DMS79 (cell line): ENCODE measurements around the gene HES7.
"Not testable (repeated sequence)": the region's sequence is repeated elsewhere in the genome, so short reads cannot be mapped to it uniquely, and the experiment has no call there.

Experiments
- DNase-seq: peaks from one replicate; lab custom pipeline; 2025; lab: John Stamatoyannopoulos, UW

Gene HES7

GRCh38 chr17:8122422-8122923 lies 1.4 kb downstream of the HES7 start:
- no peak for DNase-seq

- peak; percentile 33 for DNase-seq
Measured at GRCh38 chr17:8121681-8122421, 2.1 kb downstream of the HES7 start.

DNA sequence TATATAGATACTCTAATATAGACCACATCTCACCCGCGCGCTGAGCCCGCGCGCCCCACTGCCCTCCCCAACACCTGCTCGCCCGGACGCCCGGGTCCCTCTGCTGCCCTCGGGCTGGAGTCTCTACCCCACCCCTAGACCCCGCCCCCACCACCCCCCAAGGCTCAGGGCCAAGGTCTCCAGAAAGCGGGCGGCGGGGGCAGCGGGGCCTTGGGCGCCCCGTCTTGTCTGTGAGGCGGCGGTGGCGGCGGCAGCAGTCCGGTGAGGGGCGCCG lies 2.6 kb downstream of the HES7 start:
- DNase-seq = no peak

DNA sequence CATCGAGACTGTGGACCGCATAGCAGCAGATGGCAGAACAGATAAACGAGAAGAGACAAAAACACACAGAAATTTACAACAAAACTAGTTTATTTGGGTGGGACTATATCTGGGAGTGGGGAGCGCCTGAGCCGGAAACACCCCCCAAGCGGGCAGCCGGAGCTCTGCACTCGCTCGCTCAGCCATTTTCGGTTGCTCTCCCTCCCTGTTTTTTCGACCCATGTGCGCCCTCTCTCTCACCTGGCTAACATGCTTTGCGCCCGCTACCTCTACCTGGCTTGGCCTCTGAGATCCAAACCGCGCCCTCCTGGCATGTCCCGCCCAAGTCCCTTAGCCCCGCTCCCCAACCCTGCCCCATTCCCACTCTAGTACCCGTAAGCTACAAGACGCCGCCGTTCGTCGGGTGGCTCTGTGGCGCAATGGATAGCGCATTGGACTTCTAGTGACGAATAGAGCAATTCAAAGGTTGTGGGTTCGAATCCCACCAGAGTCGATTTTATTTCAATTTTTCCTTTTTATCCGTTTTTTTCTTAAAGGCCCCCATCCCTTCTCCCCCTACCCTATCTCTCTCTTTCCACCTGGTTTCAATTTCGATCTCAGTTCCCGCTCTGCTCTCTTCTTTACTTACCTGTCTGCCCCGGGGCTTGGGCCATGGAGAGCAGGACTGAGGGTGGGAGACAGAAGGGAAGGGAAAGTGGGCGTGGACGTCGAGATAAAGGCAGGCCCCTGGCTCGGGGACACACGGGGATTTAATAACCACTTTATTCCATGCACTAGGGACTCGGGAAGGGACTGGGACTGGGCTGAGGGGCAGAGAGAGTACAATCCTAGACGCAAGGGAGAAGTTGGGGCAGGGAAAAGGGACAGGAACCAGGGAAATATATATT lies 3.1 kb downstream of the HES7 start:
- DNase-seq = peak; percentile 60

- peak; percentile 78 for DNase-seq
Measured at GRCh38 chr17:8119581-8120519, 4.1 kb downstream of the HES7 start.

DNA sequence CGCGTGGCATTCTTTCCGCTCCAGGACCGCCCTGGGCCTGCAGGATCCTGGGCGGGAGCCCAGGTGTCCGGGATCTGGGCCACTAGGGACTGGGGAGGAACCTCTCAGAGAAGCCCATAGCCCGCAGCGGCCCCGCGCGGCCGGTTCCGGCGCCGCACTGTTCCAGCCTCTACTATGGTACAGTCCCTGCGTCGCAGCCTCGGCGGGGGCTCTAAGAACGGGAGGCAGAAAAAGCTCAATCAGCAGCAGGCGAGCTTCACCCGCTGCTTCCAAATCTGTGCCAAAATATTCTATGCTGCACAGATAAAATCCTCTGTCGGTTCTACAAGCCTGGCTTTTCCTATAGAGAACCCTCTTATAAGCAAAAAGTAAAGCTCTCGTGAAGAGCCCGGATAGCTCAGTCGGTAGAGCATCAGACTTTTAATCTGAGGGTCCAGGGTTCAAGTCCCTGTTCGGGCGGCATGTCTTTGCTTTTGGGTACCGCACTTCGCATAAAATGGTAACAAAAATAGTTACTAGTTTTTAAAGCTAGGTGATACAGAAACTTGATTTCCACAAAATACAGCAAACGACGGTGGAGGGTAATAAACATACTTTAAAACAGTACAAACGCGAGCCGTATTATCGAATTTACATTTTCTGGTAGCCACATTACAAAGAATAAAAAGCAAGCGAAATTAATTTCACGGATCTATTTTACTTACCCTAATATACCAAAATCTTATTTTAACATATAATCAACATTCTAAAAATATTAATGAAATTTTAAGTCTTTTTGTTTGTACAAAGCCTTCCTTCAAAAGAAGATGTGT lies 4.9 kb downstream of the HES7 start:
- peak; percentile 76 for DNase-seq

DNA sequence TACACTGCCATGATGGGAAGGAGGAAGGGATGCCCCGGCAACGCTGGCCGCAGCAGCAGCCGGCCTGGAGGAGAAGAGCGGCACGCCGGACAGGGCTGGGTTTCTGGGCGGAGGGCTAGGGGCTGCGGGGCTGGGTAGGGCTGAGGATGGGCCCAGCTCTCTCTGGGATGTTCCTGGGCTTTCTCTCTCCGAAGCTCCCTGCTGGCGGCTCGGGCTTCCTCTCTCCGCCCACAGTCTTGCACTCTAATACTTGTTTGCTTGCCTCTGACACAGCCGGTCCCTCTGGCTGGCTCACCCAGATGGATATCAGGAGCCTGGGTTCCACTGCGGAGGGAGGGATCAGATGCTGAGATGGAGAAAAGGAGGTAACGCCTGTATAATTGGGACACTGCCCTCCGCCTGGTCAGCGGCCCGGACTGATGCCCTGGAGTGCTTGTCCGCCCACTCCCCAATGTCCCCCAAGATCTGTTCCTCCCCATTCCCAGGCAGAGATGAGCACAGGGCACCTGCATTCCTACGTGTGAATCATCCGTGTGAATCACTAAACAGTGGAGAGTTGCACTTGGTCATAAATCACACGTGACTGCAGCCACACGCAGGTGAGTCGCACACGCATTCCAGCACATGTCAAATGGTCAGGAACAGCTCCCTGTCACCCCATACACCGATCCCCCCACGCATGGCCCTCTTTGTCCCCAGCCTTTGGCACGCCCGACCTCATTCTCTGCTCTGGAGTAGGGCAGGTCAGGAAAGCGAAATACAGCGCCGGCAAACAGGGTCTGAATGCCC lies 5.7 kb downstream of the HES7 start, which contains the start of gene ALOXE3:
Gene ALOXE3 (minus strand): TSS at position 535 of the 789 bp plus-strand sequence. CDS start 524 bp downstream, at position 11.
- DNase-seq = no peak

DNA sequence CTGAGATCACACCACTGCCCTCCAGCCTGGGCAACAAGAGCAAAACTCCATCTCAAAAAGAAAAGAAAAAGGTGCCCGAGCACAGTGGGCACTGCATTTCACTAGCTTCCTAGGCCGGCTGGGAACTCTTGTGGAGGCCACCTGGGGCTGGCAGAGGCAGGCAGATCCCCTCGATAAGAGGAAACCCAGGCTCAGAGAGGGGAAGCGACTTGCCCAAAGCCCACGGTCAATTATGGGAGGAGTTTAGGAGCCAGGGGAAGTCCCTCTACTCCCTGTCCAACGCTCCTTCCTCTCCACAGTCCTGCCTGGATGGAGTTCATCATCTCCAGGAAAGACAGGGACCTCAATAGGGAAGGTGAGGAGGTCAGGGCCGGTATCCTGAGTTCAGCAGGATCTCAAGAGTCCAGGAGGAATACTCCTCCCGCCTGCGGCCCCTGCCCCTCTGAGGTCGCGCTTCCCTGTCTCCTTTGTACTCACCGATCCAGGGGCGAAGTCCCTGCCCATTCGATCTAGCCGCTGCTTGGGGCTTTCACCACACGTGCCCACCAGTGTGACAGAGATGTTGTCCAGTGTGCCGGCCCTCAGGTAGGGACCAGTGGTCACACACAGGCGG lies 6.4 kb downstream of the HES7 start:
- no peak for DNase-seq

DNA sequence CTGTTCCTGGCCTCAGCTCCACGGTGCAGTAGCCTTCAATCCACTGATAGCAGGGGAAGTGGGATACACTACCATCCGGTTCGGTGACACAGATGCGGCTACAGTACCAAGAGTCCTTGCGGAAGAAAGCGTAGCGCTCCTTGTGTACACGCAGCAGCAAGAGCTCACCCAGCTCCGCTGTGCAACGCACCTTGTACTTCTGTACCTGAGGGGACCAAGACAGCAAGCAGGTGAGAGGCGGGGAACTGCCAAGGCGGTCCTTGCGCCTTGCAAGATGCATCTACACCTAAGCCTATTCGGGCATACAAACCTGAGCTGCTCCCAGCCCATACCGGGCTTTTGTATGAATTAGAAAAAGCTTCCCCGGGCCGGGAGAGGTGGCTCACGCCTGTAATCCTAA lies 7.1 kb downstream of the HES7 start:
- no peak for DNase-seq

DNA sequence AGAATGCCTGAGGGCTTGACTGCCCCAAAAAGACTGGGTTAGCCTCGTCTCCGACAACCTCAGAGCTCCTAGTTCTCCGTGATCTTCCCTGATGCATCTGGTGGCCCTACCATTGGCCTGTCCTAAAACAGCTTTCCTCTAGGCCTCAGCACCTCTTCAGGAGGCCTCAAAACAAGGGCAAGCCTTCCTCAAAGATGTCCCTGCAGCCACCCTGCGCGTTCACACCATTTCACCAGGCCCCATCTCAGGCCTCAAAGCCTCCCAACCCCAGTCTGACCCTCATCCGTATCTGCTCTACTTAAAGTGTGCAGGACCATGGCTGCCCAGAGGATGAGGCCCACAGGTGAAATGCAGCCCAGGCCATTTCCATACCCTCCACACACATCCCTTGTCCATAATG lies 13.0 kb downstream of the HES7 start:
- no peak for DNase-seq

DNA sequence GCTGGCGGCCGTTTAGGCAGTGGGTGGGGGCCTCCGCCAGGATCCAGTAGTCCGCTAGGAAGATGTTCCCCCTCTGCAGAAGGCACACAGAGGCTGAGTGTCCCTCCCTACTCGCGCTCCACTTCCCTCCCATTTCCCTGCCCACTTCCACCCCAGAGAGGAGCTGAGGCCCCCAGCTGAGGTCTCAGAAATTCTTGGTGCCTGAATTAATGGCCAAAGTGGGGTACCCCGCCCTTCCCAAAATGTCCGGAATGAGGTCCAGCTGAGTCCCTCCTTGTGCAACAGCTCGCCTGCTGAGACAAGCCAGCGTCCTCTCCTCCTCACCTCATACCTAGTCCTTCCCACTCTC lies 13.5 kb downstream of the HES7 start:
- DNase-seq = no peak

- DNase-seq = no peak
Measured at GRCh38 chr17:8109661-8110455, 14.0 kb downstream of the HES7 start.

DNA sequence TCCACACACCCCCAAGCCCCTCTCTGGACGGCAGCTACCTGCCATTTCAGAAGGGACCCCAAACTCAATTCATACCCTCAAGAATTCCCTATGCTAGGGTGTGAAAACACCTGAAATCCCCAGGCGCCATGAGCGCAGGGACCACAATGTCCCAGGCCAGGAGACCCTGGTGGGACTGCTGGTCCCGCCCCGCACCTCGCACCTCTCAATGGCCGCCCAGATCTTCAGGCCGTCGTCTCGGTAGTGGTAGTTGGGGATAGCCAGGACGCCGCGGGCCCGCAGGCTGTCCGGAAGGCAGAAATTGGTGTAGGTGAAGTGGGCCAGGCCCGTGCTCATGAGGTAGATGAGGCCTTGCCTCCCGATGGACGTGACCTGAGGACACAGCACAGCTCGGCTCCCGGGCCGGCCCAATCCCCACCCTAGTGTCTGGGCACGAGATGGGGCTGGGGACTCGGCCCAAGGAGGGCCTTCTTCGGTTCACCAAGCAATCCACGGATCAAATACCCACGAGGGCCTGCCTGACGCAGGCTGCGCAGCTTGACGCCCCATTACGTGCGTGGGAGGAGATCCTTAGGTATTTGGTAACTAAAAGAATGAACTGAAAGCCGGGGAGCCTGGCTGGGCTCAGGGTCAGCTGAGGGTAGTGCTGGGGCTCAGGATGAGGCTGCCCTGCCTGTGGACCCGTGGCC lies 14.8 kb downstream of the HES7 start:
- no peak for DNase-seq

DNA sequence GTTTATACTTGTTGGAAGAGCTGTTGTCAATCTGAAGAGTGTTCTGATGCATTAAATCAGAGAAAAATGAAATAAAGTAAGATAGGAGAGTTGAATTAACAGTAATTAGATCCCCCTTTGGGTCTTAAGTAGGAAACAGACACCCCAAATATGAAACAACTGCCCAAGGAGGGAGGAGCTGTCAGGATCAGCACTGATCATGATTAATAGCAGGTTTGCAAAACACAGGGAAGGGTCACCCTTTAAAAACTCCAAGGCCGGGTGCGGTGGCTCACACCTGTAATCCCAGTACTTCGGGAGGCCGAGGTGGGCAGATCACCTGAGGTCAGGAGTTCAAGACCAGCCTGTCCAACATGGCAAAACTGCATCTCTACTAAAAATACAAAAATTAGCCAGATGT lies 16.9 kb downstream of the HES7 start:
- DNase-seq = not testable (repeated sequence)

GRCh38 chr17:8105957-8106398 lies 17.9 kb downstream of the HES7 start:
- no peak for DNase-seq

DNA sequence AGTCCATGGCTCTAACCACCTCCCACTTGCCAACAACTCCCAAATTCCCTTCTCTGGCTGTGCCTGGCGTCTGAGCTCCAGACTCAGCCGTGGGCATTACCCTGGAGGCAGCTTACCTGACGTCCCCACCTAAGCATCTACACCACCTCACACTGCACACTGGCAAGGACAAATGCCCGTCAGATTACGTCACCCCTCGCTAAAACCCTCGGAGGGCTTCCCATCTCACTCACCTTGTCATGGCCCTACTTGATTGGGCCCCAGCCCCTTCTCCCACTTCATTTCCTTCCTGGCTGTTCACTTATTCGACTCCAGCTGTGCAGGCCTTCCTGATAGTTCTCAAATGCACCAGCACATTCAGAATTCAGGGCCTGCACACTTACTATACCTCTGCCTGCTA lies 19.0 kb downstream of the HES7 start:
- no peak for DNase-seq

DNA sequence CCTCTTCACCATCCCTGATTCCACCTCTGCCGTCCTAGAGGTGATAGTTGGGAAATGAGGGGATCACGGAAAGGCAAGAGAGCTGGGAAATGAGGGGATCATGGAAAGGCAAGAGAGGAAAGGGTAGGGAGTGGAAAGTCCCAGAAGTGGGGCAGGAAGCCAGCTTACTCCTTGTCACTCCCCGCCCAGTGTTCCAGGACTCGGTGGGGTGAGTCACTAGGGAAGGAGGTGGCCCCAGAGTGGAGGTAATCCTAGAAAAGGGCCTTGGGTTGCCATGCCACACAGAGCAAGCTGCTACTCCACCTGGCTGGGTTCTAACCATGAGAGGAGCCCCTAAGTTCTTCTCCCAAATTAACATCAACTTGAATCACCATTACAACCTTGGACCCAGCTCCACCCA lies 20.4 kb downstream of the HES7 start:
- no peak for DNase-seq

GRCh38 chr17:8101721-8102120 lies 22.2 kb downstream of the HES7 start:
- DNase-seq = peak; percentile 66

- DNase-seq = no peak
Measured at GRCh38 chr17:8100763-8101162, 23.1 kb downstream of the HES7 start.
